ENCODE data around the gene CCDC167.

The CCDC167 gene

GRCh38 chr6:37460805-37461204, 38.9 kb downstream of the CCDC167 start:
- H3K27ac ChIP-seq, result no peak overlapping the region
- TF ChIP-seq, protein P1, sequence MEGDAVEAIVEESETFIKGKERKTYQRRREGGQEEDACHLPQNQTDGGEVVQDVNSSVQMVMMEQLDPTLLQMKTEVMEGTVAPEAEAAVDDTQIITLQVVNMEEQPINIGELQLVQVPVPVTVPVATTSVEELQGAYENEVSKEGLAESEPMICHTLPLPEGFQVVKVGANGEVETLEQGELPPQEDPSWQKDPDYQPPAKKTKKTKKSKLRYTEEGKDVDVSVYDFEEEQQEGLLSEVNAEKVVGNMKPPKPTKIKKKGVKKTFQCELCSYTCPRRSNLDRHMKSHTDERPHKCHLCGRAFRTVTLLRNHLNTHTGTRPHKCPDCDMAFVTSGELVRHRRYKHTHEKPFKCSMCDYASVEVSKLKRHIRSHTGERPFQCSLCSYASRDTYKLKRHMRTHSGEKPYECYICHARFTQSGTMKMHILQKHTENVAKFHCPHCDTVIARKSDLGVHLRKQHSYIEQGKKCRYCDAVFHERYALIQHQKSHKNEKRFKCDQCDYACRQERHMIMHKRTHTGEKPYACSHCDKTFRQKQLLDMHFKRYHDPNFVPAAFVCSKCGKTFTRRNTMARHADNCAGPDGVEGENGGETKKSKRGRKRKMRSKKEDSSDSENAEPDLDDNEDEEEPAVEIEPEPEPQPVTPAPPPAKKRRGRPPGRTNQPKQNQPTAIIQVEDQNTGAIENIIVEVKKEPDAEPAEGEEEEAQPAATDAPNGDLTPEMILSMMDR (IDR thresholded peaks at IDR 0.05), result no peak
- TF ChIP-seq ZFX (IDR thresholded peaks at IDR 0.05; ENCODE audit: borderline replicate concordance), result no peak

DNA sequence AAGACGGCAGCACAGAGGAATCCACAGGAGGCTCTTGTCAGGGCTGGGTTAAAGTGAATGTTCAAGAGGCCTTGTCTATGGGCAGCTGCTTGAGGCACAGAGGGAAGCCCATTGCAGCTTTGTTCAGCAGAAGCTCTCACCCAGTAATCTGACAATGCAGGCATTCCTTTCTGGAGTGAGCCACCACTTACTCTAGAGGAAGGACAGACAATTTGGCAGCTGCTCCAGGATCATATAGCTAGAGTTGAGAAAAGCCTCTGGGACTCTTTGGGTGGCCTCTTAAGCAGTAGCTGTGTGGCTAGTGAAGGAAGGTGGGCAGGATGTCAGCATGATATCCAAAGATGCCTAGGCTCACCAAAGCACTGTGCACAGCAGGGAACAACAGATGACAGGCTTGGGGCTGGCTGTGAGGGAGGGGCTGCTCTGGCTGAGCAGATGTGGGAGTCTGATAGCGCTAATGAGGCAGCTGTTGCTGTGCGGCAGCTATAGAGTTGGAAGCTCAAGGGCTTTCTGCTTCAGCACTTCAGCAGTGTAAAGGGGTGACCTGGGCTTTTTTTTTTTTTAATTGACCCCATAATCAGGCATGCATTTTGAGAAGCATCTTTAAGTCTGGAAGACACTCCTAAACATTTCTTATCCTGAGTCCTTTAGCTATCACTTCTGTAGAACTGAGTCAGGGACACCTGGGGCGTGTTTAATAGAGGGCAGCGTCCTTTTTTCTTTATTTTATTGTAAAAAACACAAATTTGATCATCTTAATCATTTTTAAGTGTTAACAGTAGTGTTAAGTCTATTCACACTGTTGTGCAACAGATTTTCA, 39.5 kb downstream of the CCDC167 start:
- no peak overlapping the region for H3K27ac ChIP-seq
- TF ChIP-seq ZFX (IDR thresholded peaks at IDR 0.05; ENCODE audit: borderline replicate concordance), result no peak
- TF ChIP-seq, protein P1 (IDR thresholded peaks at IDR 0.05), result no peak

DNA sequence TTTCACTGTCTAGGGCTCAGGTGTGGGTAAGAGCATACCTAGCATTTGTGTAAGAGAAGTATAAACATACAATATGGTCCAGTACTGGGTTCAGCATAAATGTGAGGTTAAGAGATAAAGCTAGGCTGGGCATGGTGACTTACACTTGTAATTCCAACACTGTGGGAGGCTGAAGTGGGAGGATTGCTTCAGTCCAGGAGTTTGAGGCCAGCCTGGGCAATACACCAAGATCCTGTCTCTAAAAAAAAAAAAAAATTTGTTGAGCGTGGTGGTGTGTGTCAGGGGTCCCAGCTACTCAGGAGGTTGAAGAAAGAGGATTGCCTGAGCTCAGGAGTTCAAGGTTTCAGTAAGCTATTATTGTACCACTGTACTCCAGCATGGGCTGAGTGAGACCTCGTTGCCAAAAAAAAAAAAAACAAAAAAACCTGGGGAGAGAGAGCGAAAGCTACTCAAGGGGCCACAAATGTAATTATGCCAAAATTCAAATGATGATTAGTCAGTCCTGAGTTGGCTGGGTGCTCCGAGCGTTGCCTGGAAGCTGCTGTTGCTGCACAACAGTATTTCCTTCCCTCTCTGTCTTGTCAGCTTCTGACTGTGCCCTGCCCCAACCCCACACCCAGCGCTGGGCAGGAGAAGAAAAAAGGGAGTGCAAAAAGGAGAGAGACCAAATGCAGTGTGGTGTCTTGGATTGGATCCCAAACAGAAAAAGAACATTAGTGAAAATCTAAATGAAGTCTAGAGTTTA, 42.7 kb downstream of the CCDC167 start:
- TF ChIP-seq, protein P1 (IDR thresholded peaks at IDR 0.05), result no peak
- no peak for TF ChIP-seq ZFX (IDR thresholded peaks at IDR 0.05; ENCODE audit: borderline replicate concordance)
- no peak overlapping the region for H3K27ac ChIP-seq

- TF ChIP-seq, protein P1 (IDR thresholded peaks at IDR 0.05), result no peak
- H3K27ac ChIP-seq, result no peak overlapping the region
Measured at GRCh38 chr6:37456126-37456525, 43.6 kb downstream of the CCDC167 start.

DNA sequence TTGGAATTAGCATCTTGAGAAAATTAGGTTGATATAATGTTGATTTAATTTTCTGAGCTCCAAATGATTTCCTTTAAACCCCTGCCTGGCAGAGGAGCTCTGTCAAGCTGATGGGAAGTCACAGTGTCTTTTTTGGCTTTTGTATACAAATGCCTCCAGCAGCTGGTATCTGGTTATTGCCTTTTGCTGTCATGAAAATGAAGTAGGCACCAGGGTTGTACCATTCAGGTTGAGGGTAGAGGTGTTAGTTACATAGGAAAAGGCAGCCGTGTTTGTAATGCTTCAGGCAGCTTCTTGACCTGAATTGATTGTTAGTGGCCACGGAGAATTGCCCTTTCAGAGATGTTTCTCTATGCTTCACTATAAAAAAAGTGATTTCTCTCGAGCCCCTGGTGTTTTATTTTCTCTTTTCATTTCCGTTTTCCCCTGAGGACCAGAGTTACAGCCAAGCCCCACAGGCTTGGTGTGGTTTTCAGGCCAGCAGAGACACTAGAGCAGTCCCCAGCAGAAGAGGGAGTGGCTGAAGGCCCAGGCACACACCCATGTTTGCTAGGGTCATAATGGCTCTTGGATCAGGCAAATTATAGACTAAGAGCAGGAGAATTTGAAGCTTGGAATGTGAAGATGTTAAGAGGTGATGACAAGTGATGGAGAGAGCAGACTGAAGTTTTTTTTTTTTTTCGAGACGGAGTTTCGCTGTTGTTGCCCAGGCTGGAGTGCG, 45.1 kb downstream of the CCDC167 start:
- no peak for TF ChIP-seq ZFX (IDR thresholded peaks at IDR 0.05; ENCODE audit: borderline replicate concordance)
- TF ChIP-seq, protein P1 (IDR thresholded peaks at IDR 0.05), result no peak
- H3K27ac ChIP-seq, result no peak overlapping the region

DNA sequence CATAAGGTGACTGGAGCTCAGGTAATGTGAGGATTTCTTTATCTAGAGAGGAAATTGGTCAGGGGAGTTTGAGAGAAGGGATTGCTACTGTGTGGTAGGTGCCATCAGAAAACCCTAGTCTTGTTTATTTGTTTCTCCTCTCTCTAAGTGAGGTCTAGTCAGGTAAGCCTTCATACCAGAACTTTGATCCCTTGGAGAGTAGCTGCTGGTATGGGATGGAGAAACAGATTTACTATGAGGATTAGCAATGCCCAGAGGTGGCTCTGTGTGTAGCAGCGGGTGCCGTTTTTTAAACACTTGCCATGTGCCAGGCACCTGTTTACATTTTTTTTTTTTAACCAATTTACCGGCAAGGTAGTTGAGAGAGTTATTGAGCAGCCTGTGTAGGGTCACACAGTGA, 47.2 kb downstream of the CCDC167 start:
- no peak for TF ChIP-seq ZFX (IDR thresholded peaks at IDR 0.05; ENCODE audit: borderline replicate concordance)
- TF ChIP-seq, protein P1 (IDR thresholded peaks at IDR 0.05), result no peak
- H3K27ac ChIP-seq, result no peak overlapping the region
